HG03521 (cell line): ENCODE measurements around the gene MYLK2.

Source experiments
- ATAC-seq: cut with Tn5 transposase; IDR thresholded peaks from one replicate; pipeline ENCODE4 v1.9.1; 2021; ENCODE audit warnings: mild to moderate bottlenecking, moderate library complexity; ENCODE audit not compliant: unreplicated experiment

The MYLK2 gene

DNA sequence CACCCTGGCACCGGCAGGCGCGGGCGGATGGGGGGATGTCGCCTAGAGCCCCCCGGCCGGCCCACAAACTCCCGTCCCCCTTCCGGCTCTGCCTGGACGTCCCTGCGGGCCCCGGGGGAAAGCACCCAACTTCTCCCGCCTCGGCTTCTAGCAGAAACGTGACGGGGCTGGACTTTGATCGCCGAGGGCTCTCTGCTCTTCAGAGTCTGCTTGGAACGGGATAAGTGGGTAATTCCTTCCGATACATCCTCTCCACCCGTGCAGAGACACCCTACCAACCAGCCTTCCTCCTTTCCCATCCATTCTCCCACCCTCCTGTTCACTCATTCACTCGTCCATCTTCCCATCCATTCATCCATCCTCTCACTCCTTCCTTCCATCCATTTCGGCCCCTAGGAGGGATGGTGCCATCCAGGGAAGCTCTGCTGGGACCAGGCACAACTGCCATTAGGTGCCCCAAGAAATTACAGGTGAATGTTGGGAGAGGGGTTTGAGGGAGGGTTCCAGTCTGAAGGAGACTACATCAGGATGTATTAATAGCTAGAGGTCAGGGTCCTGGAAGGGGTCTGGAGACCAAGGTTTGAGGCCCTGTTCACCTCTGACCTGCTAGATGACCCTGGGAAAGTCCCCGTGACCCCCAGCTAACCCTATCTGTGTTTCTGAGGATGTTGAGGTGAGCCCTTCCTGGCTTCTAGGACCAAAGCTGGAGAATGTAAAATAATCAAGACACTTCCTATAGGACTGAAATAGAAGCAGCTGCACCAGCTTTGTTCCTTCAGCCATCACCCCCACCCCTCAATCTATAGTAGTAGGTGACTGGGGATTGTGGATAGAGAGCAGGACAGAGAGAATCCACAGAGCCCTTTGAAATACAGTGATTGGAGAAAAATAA lies 51.8 kb downstream of the MYLK2 start:
- ATAC-seq: no peak

DNA sequence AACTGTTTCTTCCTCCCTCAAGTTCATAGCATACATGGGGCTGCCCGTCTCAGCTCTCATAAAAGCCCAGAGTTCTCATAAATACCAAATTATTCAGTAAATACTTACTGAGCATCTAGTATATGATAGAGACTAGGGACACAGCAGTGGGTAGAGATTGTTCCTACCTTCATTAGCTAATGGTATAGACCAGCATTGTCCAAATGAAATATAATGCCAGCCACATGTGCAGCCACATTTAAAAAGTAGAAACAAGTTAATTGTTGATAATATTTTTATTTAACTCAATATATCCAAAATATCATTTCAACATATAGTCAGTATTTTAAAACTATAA lies 52.4 kb downstream of the MYLK2 start:
- ATAC-seq: no peak

DNA sequence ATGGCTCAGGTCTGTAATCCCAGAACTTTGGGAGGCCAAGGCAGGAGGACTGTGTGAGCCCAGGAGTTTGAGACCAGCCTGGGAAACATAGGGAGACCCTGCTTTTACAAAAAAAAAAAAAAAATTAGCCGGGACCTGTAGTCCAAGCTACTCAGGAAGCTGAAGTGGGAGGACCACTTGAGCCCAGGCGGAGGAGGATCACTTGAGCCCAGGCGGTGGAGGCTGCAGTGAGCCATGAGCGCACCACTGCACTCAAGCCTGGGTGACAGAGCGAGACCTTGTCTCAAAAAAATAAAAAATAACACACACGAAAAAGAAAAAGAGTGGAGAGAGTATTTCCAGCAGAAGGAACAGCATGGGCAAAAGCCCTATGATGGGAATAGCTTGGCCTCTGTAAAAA lies 53.2 kb downstream of the MYLK2 start:
- ATAC-seq: no peak

DNA sequence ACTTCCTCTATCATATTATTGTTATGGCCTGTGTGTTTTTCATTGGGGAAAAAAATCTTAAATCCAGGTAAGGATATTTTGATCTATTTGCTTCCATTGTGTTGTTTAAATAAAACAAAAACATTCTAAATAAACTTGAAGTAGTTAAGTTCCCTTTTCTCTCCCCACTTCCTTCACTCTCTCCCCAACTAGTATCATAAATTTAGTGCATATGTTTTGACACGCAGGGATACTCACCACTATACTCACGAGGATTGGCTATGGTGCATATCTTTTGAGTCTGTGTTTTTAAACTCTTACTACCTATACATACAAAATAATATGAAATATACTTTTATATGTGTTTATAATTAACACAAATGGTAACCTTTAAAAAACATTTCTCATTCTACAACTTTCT lies 56.5 kb downstream of the MYLK2 start:
- no peak for ATAC-seq

DNA sequence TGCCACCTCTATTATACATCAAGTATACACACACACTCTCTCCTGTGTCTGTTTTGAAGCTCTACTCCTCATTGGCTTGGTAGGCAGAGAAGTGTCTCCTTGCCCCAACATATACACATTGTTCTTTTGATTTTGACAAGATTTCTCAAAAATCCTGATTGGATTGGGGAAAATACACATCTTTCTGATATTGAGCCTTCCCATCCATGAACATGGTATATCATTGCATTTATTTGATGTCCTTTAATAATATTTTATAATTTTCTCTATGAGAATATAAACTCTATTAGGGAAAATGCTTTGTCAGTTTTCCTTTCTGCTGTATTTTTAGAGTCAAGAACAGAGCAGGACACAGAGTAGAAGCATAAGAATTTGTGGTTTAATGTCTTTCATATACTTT lies 58.5 kb downstream of the MYLK2 start:
- ATAC-seq: no peak

DNA sequence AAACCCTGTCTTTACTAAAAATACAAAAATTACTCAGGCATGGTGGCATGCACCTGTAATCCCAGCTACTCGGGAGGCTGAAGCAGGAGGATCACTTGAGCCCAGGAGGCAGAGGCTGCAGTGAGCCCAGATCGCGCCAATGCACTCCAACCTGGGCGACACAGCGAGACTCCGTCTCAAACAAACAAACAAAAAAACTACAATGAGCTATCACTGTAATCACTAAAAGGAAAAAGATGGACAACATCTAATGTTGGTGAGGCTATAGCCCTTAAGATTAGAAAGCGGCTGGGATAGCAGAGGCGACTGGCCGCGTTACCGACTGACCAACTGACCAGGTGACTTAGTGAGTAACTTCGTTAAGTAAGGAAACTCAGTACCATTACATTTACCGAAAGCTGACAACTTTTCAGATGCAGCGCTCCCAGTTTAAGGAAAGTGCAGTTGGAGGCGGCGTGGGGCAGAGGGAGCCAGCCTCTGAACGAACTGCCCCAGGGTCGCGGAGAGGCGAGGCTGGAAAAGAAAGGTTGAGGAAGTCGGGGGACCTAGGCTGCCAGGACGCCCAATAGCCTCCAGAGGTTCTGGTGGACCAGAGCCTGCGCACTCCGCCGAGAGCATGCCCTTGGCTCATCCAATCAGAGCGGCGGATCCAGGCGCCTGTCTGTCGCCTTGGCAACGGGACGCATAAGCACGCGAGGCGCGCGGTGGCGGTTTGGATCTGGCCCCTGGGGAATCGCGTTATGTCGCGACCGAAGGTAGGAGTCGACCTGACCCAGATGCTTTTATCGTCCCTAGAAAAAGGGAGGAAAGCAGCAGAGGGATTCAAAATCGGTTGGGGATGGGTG lies 60.2 kb downstream of the MYLK2 start:
- ATAC-seq: peak; percentile 75

DNA sequence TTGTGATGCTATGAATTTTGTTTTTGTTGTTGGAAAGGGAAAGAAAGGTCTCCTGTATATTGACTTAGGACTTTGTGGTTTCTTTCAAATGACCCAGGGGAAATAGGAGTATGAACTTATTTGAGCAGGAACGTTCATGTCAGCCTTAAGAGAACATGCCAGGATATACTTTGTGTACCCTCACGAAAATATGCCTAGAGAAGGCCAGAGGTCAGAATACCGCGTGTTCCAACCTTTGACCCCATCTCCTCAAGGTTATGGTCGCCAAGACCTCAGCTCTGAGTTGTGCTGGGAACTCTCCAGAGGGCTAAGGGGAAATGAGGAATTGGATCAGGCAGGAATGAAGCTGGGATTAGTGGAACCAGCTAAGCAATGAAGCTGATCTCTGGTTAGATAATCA lies 62.8 kb downstream of the MYLK2 start:
- ATAC-seq: no peak

DNA sequence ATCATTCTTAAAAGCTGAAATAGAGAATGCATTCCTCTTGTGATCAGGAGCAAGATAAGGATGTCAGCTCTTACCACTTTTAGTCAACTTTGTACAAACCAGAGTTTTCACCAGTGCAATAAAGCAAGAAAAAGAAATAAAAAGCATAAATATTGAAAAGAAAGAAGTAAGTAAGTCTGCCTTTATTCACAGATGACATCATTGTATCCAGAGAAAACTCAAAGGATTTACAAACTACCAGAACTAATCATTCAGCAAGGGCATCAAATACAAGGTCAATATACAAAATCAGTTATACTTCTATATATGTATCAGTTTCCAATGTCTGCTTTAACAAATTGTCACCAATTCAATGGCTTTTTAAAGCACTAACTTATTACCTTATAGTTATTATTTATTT lies 64.7 kb downstream of the MYLK2 start:
- no peak for ATAC-seq
